ENCODE data around the gene MRPL52. TPM values are rescaled to one million over a fixed set of nuclear protein-coding genes. Genes with fewer than 3 reads are reported as not detected.

Gene MRPL52
- total and polyA plus RNA-seq, 2 of the 13 experiments (the other 11 are each of a cell fraction or from before 2014, with no cell fraction given) = 118 to 329 TPM

- TF ChIP-seq PRPF4 (IDR thresholded peaks at IDR 0.05; ENCODE audit: low read depth, low read length, poor library complexity, severe bottlenecking) (no peak), ATF2 (CRISPR knock-in tag; IDR thresholded peaks at IDR 0.05) (peak; percentile 56; the same call in 1 of the 2 replicates), MYPOP (CRISPR knock-in tag; IDR thresholded peaks at IDR 0.05) (peak; percentile 79; the same call in 1 of the 2 replicates), ZNF777 (CRISPR knock-in tag; IDR thresholded peaks at IDR 0.05) (peak; percentile 64), CSRNP2 (CRISPR knock-in tag; conservative IDR thresholded peaks at IDR 0.05; ENCODE audit: low read depth) (no peak), CBFB (CRISPR knock-in tag; IDR thresholded peaks at IDR 0.05) (peak; percentile 69; the same call in 1 of the 2 replicates), RFXAP (CRISPR knock-in tag; IDR thresholded peaks at IDR 0.05; ENCODE audit: borderline replicate concordance) (peak; percentile 23; the same call in 1 of the 2 replicates), ZNF678 (CRISPR knock-in tag; IDR thresholded peaks at IDR 0.05) (peak; percentile 90; the same call in 1 of the 2 replicates), ZBTB43 (CRISPR knock-in tag; conservative IDR thresholded peaks at IDR 0.05) (no peak; the same call in 1 of the 2 replicates), NFKBIZ (CRISPR knock-in tag; IDR thresholded peaks at IDR 0.05) (peak; percentile 66; the same call in 1 of the 2 replicates), ATF6 (CRISPR knock-in tag; conservative IDR thresholded peaks at IDR 0.05) (0 out of 2 replicates have a peak, but pooled peaks have one; percentile 5), ZFP36 (IDR thresholded peaks at IDR 0.05; ENCODE audit: borderline replicate concordance, low read depth, low read length, partially characterized antibody) (no peak), ZSCAN31 (CRISPR knock-in tag; IDR thresholded peaks at IDR 0.05; ENCODE audit: low read depth) (peak; percentile 66), ZNF574 (CRISPR knock-in tag; IDR thresholded peaks at IDR 0.05) (peak; percentile 93), ZNF878 (CRISPR knock-in tag; IDR thresholded peaks at IDR 0.05) (no peak), ETV5 (CRISPR knock-in tag; IDR thresholded peaks at IDR 0.05; ENCODE audit: borderline replicate concordance) (peak; percentile 94), SMARCC2 (IDR thresholded peaks at IDR 0.05) (no peak)
Measured at GRCh38 chr14:22829661-22830442, at the start of gene MRPL52 (continued).

All from HepG2 (cell line).